ENCODE results near the gene YIPF3.
"Not testable (repeated sequence)": the region's sequence is repeated elsewhere in the genome, so short reads cannot be mapped to it uniquely, and the experiment has no call there.

YIPF3 gene

DNA sequence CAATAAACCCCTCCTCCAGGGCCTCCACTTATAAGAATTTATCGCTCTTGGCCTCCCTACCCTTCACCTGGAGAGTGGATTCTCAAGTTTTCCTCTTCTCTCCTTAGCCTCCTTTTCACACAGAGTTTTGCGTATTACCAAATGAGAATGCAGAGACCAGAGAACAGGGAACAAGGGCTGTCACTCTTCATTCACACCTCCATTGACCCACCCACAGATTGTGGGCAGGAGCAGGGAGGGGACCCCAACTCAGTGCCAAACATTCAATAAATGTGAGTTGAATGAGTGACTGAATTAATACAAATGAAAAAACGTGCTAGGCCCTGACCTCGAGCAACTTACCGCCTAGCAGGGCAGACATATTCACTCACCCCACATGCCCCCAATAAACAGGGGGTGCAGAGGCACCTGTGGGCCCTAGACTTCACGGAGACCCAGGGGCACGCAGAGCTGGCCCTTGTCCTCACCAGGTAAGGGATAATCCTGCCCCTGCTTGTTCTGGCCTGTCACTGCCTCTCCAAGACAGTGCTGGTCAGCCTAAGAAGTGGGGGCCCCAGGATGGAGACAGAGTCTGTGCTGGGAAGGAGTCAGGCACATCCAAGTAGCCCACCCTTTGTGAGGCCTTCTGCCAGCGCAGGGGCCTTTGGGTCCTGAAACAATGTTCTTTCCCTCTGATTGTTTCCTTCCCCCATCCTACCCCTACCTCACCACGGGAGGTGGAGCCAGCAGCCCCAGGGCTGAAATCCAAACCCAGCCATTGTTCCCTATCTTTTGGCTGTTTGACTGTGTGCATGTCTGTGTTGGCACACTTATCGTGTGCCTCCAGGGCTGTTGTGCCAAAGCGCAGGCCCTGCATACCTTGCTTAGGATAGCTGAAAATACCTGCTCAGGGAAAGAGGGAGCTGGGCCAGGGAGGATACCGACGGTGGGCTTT, 47.7 kb downstream of the YIPF3 start:
- H3K4me3 ChIP-seq (ENCODE audit: low read depth, low read length) = no peak overlapping the region
- TF ChIP-seq, protein P1, sequence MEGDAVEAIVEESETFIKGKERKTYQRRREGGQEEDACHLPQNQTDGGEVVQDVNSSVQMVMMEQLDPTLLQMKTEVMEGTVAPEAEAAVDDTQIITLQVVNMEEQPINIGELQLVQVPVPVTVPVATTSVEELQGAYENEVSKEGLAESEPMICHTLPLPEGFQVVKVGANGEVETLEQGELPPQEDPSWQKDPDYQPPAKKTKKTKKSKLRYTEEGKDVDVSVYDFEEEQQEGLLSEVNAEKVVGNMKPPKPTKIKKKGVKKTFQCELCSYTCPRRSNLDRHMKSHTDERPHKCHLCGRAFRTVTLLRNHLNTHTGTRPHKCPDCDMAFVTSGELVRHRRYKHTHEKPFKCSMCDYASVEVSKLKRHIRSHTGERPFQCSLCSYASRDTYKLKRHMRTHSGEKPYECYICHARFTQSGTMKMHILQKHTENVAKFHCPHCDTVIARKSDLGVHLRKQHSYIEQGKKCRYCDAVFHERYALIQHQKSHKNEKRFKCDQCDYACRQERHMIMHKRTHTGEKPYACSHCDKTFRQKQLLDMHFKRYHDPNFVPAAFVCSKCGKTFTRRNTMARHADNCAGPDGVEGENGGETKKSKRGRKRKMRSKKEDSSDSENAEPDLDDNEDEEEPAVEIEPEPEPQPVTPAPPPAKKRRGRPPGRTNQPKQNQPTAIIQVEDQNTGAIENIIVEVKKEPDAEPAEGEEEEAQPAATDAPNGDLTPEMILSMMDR (IDR thresholded peaks at IDR 0.05; ENCODE audit: borderline replicate concordance, insufficient read depth, low read depth, low read length) = no peak

DNA sequence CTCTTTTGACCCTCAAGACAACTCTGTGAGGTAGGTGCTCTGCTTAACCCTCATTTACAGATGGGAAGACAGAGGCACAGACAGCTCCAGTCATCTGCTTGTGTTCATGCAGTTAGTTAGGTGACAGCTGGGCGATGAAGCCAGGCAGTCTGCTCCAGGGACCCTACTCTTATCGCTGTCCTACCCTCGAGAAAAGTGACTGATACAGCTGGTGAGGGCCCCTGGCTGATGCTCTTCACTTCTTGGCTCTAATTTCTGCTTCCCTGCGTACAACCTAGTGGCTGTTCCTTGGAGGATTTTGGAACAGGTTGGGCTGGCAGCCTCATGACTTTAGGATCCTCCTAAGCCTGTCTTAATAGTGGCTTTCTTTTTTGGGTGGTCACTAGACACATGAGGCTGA, 48.5 kb downstream of the YIPF3 start:
- TF ChIP-seq, protein P1 (IDR thresholded peaks at IDR 0.05; ENCODE audit: borderline replicate concordance, insufficient read depth, low read depth, low read length) = no peak
- H3K4me3 ChIP-seq (ENCODE audit: low read depth, low read length) = no peak overlapping the region

DNA sequence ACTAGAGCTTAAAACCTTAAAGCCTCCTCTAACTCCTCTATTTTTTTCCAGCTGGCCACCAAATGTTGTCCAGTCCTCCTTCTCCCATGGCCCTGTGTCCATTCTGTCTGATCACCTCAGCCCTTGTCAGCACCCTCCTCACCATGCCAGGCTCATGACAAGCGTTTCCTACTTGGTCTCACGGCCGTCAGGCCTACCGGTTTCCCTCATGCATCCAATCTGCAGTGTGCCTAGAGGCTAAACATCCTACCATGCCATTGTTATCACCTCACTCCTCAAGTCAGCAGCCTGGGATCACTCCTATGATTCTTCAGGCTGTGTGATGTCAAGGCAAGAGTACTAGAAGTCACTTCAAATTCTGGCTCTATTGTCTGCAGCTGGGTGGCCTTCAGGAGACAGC, 49.0 kb downstream of the YIPF3 start:
- no peak overlapping the region for H3K4me3 ChIP-seq (ENCODE audit: low read depth, low read length)
- TF ChIP-seq, protein P1 (IDR thresholded peaks at IDR 0.05; ENCODE audit: borderline replicate concordance, insufficient read depth, low read depth, low read length) = no peak

DNA sequence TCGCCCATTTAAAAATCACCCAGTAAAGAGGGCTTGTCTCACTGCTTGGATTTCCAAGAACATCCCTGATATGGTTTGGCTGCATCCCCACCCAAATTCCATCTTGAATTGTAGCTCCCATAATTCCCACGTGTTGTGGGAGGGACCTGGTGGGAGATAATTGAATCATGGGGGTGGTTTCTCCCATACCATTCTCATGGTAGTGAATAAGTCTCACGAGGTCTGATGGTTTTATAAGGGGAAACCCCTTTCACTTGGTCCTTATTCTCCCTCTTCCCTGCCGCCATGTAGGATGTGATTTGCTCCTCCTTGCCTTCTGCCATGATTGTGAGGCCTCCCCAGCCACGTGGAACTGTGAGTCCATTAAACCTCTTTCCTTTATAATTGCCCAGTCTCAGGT, 49.5 kb downstream of the YIPF3 start:
- not testable (repeated sequence) for H3K4me3 ChIP-seq (ENCODE audit: low read depth, low read length)

DNA sequence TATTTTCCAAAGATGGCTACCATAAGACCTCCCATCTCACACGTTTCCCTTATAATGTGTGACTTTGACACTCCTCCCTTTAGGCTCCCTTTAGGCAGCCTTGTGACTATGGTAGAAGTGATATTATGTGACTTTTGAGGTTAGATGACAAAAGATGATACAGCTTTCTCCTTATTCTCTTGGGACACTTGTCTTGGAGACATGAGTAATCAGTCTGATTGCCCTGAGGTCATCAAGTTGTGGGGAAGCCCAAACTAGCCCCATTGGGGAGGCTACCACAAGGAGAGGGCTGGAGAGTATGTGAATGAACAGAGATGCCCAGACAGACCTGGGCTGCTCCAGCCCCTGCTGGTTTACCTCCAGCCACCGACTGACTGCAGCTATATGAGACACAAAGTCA, 50.8 kb downstream of the YIPF3 start:
- H3K4me3 ChIP-seq (ENCODE audit: low read depth, low read length) = no peak overlapping the region
- TF ChIP-seq, protein P1 (IDR thresholded peaks at IDR 0.05; ENCODE audit: borderline replicate concordance, insufficient read depth, low read depth, low read length) = no peak

DNA sequence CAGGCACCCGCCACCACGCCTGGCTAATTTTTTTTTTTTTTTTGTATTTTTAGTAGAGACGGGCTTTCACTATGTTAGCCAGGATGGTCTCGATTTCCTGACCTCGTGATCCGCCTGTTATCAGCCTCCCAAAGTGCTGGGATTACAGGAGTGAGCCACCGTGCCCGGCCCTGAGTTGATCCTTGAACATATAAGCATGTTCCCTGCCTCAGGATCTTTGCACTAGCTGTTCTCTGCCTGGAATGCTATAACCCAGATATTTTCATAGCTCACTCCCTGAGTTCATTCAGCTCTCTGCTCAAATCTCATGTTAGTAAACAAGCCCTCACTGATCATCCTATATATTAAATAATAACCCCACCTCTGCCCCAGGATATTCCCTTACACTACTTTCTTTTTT, 52.4 kb downstream of the YIPF3 start:
- no peak overlapping the region for H3K4me3 ChIP-seq (ENCODE audit: low read depth, low read length)
- TF ChIP-seq, protein P1 (IDR thresholded peaks at IDR 0.05; ENCODE audit: borderline replicate concordance, insufficient read depth, low read depth, low read length) = no peak

DNA sequence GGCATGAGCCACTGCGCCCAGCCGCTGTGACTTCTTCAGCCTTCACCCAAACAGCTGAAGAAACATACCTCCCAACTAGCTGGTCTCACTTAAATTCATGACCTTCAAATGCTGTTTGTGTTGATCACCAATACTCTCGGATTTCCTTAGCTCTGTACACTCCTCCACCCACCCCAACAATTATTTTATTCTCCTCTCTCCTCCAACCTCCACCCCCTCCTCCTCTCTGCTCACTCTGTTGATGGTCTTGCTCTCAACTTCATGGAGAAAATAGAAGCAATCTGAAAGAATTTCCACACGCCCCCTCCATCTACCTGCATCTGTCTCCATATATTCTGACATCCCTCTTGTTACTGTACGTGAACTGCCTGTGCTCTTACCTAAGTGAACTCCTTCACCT, 54.8 kb downstream of the YIPF3 start:
- TF ChIP-seq, protein P1 (IDR thresholded peaks at IDR 0.05; ENCODE audit: borderline replicate concordance, insufficient read depth, low read depth, low read length) = no peak
- no peak overlapping the region for H3K4me3 ChIP-seq (ENCODE audit: low read depth, low read length)
